HepG2 (cell line): ENCODE measurements around the gene RWDD2A. TPM values are rescaled to one million over a fixed set of nuclear protein-coding genes. Genes with fewer than 3 reads are reported as not detected.

ENCODE experiments used
- ADNP ChIP-seq: sonication (generic); formaldehyde crosslinking; IDR thresholded peaks from 2 replicates; pipeline ENCODE4 v1.4.0; 2020; ENCODE audit warnings: missing genetic modification reagents
- DNMT3B ChIP-seq: conservative IDR thresholded peaks from 2 replicates; pipeline ENCODE4 v1.6.1; 2016; ENCODE audit warnings: missing biosample characterization, control low read depth
- FOXK1 ChIP-seq: sonication (generic); formaldehyde crosslinking; IDR thresholded peaks from 2 replicates; pipeline ENCODE4 v1.4.0; 2020; ENCODE audit warnings: low read depth, missing genetic modification reagents, borderline replicate concordance
- ISX ChIP-seq: sonication (generic); formaldehyde crosslinking; conservative IDR thresholded peaks from 2 replicates; pipeline ENCODE4 v1.5.0; 2020; ENCODE audit warnings: missing genetic modification reagents
- KLF12 ChIP-seq: sonication (generic); formaldehyde crosslinking; IDR thresholded peaks from 2 replicates; pipeline ENCODE4 v1.4.0; 2020; ENCODE audit warnings: missing genetic modification reagents, borderline replicate concordance
- KLF9 ChIP-seq: IDR thresholded peaks from 2 replicates; pipeline ENCODE4 v1.6.1; 2016; ENCODE audit warnings: low read depth
- MZF1 ChIP-seq: sonication (generic); formaldehyde crosslinking; IDR thresholded peaks from 2 replicates; pipeline ENCODE4 v1.8.1; 2023; ENCODE audit warnings: mild to moderate bottlenecking, missing genetic modification reagents, borderline replicate concordance
- RARG ChIP-seq: sonication (generic); formaldehyde crosslinking; IDR thresholded peaks from 2 replicates; pipeline ENCODE4 v1.4.0; 2020; ENCODE audit warnings: low read depth, mild to moderate bottlenecking, missing genetic modification reagents
- RBM39 ChIP-seq: fragments of 200-400 bp; formaldehyde crosslinking; IDR thresholded peaks from one replicate; pipeline ENCODE4 v1.6.1; 2018; ENCODE audit warnings: antibody characterized with exemption, mild to moderate bottlenecking, low read depth, low read length; ENCODE audit not compliant: poor library complexity, severe bottlenecking
- REL ChIP-seq: sonication (generic); formaldehyde crosslinking; conservative IDR thresholded peaks from 2 replicates; pipeline ENCODE4 v1.8.0; 2022; ENCODE audit warnings: mild to moderate bottlenecking, missing genetic modification reagents, moderate library complexity
- SSRP1 ChIP-seq: IDR thresholded peaks from 2 replicates; pipeline ENCODE4 v1.6.1; 2016; ENCODE audit warnings: control low read depth
- ZBTB7B ChIP-seq: sonication (generic); formaldehyde crosslinking; IDR thresholded peaks from 2 replicates; pipeline ENCODE4 v1.4.0; 2020; ENCODE audit warnings: missing genetic modification reagents
- ZNF234 ChIP-seq: sonication (generic); formaldehyde crosslinking; conservative IDR thresholded peaks from 2 replicates; pipeline ENCODE4 v1.5.1; 2020; ENCODE audit warnings: mild to moderate bottlenecking, missing genetic modification reagents
- ZNF331 ChIP-seq: sonication (generic); formaldehyde crosslinking; IDR thresholded peaks from 2 replicates; pipeline ENCODE4 v1.4.0; 2020; ENCODE audit warnings: missing genetic modification reagents
- ZNF468 ChIP-seq: sonication (generic); formaldehyde crosslinking; IDR thresholded peaks from 2 replicates; pipeline ENCODE4 v1.8.0; 2022; ENCODE audit warnings: mild to moderate bottlenecking, moderate library complexity, missing genetic modification reagents
- ZNF501 ChIP-seq: sonication (generic); formaldehyde crosslinking; IDR thresholded peaks from 2 replicates; pipeline ENCODE4 v1.5.1; 2020; ENCODE audit warnings: mild to moderate bottlenecking, moderate library complexity, missing genetic modification reagents
- ZNF678 ChIP-seq: sonication (generic); formaldehyde crosslinking; IDR thresholded peaks from 2 replicates; pipeline ENCODE4 v1.4.0; 2020; ENCODE audit warnings: mild to moderate bottlenecking, missing genetic modification reagents
- polyA plus RNA-seq, 8 experiments: library from polyadenylated mRNA; depleted of rRNA in 3 of 8; stranded (reverse) in 7 of 8; unstranded in 1 of 8; fragments of >200 nt; fragmentation: Illumina TruSeq in 4 of 8; extraction: Trizol in 4 of 8; gene quantifications; 2 replicates each; pipeline versions ENCODE4 v1.2.1 to v1.2.3, GENCODE V29; 2011 to 2016; ENCODE audit warnings: low read depth in 4 of 8, missing spikeins in 1 of 8, mixed read lengths in 1 of 8; ENCODE audit not compliant: insufficient read depth in 1 of 8
- total RNA-seq, 5 experiments: library from RNA; depleted of rRNA; stranded (reverse); fragments of >200 nt; fragmentation: Illumina TruSeq; extraction: Trizol; gene quantifications; 2 replicates each; pipeline ENCODE4 v1.2.3, GENCODE V29; 2016; ENCODE audit warnings: low read depth in 1 of 5
- TF ChIP-seq, protein P1 (sequence below): sonication (generic); formaldehyde crosslinking; IDR thresholded peaks from 2 replicates; pipeline ENCODE4 v1.4.0; 2020; ENCODE audit warnings: missing genetic modification reagents
- TF ChIP-seq, protein P2 (sequence below): sonication (generic); formaldehyde crosslinking; IDR thresholded peaks from 2 replicates; pipeline ENCODE4 v1.5.1; 2020; ENCODE audit warnings: mild to moderate bottlenecking, missing genetic modification reagents

Gene RWDD2A
- total and polyA plus RNA-seq, 2 of the 13 experiments (the other 11 are each of a cell fraction or from before 2014, with no cell fraction given) = 5.3 to 8.1 TPM

DNA sequence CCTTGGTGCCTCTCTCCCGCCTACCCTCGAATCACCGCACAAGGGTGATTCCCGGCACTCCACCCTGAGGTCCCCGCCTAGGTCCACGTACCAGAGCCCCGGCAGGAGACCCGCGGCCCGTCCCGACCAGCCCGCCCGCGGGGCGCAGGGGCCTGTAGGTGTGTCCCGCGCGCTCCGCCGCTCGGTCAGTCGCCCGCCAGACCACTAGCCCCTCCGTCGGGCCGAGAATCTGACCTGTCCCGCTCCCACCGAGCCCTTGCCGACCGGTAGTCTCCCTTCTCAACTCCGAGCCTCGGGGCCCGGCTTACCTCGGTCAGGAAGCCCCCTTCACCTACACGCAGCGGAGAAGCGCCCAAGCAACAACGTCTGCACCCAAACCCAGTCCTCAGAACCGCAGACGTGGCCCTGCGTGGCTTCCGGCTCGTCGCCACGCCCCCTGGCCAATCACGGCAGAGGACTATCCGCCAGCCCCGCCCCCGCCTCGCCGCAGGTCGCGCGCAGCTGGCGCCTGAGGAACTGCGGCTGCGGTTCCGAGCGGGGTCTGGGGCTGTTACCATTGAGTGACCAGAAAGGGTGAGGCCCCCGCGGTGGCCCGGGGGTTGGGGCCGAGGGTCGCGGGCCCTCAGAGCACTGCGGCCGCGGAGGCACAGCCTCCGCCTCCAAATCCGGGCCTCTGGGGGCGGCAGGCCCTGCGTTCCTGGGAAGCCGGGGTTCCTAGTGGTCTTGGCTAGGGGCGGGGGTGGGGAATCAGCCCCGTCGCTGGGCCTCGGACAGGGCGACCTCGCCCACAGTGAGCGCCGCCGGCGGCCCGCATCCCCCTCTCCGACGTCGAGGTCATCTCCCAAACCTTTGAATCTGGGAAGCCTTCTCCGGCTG lies at the start of gene RWDD2A, which contains the start of gene PGM3 (continued):
- TF ChIP-seq ZNF678 (no peak), ISX (CRISPR knock-in tag) (no peak), ZNF468 (CRISPR knock-in tag) (no peak), KLF9 (CRISPR knock-in tag) (peak; percentile 70; the same call in 1 of the 2 replicates), ZNF234 (no peak), SSRP1 (CRISPR knock-in tag) (no peak), RARG (CRISPR knock-in tag) (no peak), ZNF501 (CRISPR knock-in tag) (peak; percentile 48; the same call in 1 of the 2 replicates), ZNF331 (CRISPR knock-in tag) (peak; percentile 44; the same call in 1 of the 2 replicates), REL (CRISPR knock-in tag) (0 out of 2 replicates have a peak, but pooled peaks have one; percentile 36), DNMT3B (CRISPR knock-in tag) (no peak), MZF1 (CRISPR knock-in tag) (0 out of 2 replicates have a peak, but pooled peaks have one; percentile 20), RBM39 (peak; percentile 48), KLF12 (CRISPR knock-in tag) (peak; percentile 42; the same call in 1 of the 2 replicates), FOXK1 (CRISPR knock-in tag) (peak; percentile 38; the same call in 1 of the 2 replicates), ZBTB7B (CRISPR knock-in tag) (peak; percentile 85), ADNP (CRISPR knock-in tag) (no peak)
- TF ChIP-seq, protein P1, sequence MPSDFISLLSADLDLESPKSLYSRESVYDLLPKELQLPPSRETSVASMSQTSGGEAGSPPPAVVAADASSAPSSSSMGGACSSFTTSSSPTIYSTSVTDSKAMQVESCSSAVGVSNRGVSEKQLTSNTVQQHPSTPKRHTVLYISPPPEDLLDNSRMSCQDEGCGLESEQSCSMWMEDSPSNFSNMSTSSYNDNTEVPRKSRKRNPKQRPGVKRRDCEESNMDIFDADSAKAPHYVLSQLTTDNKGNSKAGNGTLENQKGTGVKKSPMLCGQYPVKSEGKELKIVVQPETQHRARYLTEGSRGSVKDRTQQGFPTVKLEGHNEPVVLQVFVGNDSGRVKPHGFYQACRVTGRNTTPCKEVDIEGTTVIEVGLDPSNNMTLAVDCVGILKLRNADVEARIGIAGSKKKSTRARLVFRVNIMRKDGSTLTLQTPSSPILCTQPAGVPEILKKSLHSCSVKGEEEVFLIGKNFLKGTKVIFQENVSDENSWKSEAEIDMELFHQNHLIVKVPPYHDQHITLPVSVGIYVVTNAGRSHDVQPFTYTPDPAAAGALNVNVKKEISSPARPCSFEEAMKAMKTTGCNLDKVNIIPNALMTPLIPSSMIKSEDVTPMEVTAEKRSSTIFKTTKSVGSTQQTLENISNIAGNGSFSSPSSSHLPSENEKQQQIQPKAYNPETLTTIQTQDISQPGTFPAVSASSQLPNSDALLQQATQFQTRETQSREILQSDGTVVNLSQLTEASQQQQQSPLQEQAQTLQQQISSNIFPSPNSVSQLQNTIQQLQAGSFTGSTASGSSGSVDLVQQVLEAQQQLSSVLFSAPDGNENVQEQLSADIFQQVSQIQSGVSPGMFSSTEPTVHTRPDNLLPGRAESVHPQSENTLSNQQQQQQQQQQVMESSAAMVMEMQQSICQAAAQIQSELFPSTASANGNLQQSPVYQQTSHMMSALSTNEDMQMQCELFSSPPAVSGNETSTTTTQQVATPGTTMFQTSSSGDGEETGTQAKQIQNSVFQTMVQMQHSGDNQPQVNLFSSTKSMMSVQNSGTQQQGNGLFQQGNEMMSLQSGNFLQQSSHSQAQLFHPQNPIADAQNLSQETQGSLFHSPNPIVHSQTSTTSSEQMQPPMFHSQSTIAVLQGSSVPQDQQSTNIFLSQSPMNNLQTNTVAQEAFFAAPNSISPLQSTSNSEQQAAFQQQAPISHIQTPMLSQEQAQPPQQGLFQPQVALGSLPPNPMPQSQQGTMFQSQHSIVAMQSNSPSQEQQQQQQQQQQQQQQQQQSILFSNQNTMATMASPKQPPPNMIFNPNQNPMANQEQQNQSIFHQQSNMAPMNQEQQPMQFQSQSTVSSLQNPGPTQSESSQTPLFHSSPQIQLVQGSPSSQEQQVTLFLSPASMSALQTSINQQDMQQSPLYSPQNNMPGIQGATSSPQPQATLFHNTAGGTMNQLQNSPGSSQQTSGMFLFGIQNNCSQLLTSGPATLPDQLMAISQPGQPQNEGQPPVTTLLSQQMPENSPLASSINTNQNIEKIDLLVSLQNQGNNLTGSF (CRISPR knock-in tag) = no peak
- TF ChIP-seq, protein P2, sequence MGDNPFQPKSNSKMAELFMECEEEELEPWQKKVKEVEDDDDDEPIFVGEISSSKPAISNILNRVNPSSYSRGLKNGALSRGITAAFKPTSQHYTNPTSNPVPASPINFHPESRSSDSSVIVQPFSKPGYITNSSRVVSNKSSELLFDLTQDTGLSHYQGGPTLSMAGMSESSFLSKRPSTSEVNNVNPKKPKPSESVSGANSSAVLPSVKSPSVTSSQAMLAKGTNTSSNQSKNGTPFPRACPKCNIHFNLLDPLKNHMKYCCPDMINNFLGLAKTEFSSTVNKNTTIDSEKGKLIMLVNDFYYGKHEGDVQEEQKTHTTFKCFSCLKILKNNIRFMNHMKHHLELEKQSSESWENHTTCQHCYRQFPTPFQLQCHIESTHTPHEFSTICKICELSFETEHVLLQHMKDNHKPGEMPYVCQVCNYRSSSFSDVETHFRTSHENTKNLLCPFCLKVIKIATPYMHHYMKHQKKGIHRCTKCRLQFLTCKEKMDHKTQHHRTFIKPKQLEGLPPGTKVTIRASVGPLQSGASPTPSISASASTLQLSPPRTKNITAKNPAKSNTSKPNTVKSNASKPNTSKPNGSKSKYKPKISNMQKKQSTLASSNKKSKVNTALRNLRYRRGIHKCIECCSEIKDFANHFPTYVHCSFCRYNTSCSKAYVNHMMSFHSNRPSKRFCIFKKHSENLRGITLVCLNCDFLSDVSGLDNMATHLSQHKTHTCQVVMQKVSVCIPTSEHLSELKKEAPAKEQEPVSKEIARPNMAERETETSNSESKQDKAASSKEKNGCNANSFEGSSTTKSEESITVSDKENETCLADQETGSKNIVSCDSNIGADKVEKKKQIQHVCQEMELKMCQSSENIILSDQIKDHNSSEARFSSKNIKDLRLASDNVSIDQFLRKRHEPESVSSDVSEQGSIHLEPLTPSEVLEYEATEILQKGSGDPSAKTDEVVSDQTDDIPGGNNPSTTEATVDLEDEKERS (CRISPR knock-in tag) = 0 out of 2 replicates have a peak, but pooled peaks have one; percentile 57
